ENCODE data around the gene DPM2. TPM values are rescaled to one million over a fixed set of nuclear protein-coding genes. Genes with fewer than 3 reads are reported as not detected.

The DPM2 gene
- total and polyA plus RNA-seq, 9 donors, result 10.6 to 37.1 (median 27.3) TPM

- intact Hi-C loops (cut with DNase I), result no loop called here
- peaks cover 43% of the 10 kb centered on the region for H3K4me1 ChIP-seq (ENCODE audit: insufficient read depth)
Observed at GRCh38 chr9:127959841-127960409, 22.3 kb upstream of the DPM2 start.

GRCh38 chr9:127959398-127959797 is 21.7 kb upstream of the DPM2 start:
- intact Hi-C loops (cut with DNase I), result no loop called here
- H3K4me1 ChIP-seq (ENCODE audit: insufficient read depth), result peaks cover 47% of the 10 kb centered on the region

More at GRCh38 chr9:127959841-127960409, 22.3 kb upstream of the DPM2 start:
- TF ChIP-seq EP300 (IDR thresholded peaks at IDR 0.05), result no peak
- no peak for TF ChIP-seq CTCF (IDR thresholded peaks at IDR 0.05)
- TF ChIP-seq POLR2A (IDR thresholded peaks at IDR 0.05), result no peak
- no peak for DNase-seq
- 90 to 95% (median 93%) methylated on average over 2 of the region's 2 CpGs for WGBS, 3 donors
- H3K9me3 ChIP-seq, result no peaks in the 10 kb centered on the region
- H3K27me3 ChIP-seq, result no peaks in the 10 kb centered on the region
- no peaks in the 10 kb centered on the region for H3K36me3 ChIP-seq
- no peak overlapping the region for H3K4me3 ChIP-seq
- H3K27ac ChIP-seq, result peak overlapping the region in 1 of 2 donors; percentile 2

GRCh38 chr9:127958728-127959127 is 21.1 kb upstream of the DPM2 start:
- H3K4me1 ChIP-seq (ENCODE audit: insufficient read depth), result peaks cover 42% of the 10 kb centered on the region
- H3K9me3 ChIP-seq, result no peaks in the 10 kb centered on the region
- no peak overlapping the region for H3K4me3 ChIP-seq
- intact Hi-C loops (cut with DNase I), result no loop called here
- no peaks in the 10 kb centered on the region for H3K27me3 ChIP-seq
- no peak overlapping the region for H3K27ac ChIP-seq
- no peak for DNase-seq
- 95 to 100% (median 98%) methylated on average over 1 of the region's 1 CpG for WGBS, 3 donors
- TF ChIP-seq POLR2A (IDR thresholded peaks at IDR 0.05) (no peak), EP300 (IDR thresholded peaks at IDR 0.05) (no peak), CTCF (IDR thresholded peaks at IDR 0.05) (no peak)
- no peaks in the 10 kb centered on the region for H3K36me3 ChIP-seq

More at GRCh38 chr9:127959398-127959797, 21.7 kb upstream of the DPM2 start:
- Histone ChIP-seq H3K4me3 (no peak overlapping the region), H3K36me3 (no peaks in the 10 kb centered on the region), H3K9me3 (no peaks in the 10 kb centered on the region), H3K27me3 (no peaks in the 10 kb centered on the region), H3K27ac (no peak overlapping the region)
- TF ChIP-seq EP300 (IDR thresholded peaks at IDR 0.05) (no peak), POLR2A (IDR thresholded peaks at IDR 0.05) (no peak), CTCF (IDR thresholded peaks at IDR 0.05) (no peak)
- 94 to 98% (median 97%) methylated on average over 4 of the region's 4 CpGs for WGBS, 3 donors
- DNase-seq, result no peak

- Histone ChIP-seq H3K36me3 (no peaks in the 10 kb centered on the region), H3K27me3 (no peaks in the 10 kb centered on the region), H3K9me3 (no peaks in the 10 kb centered on the region), H3K4me1 (ENCODE audit: insufficient read depth) (peaks cover 26% of the 10 kb centered on the region), H3K27ac (no peak overlapping the region), H3K4me3 (no peak overlapping the region)
- DNase-seq, result peak in 1 of 5 donors; percentile 47
- intact Hi-C loops (cut with DNase I), result no loop called here
- 73 to 77% (median 74%) methylated on average over 12 of the region's 12 CpGs for WGBS, 3 donors
- TF ChIP-seq EP300 (IDR thresholded peaks at IDR 0.05) (no peak), CTCF (IDR thresholded peaks at IDR 0.05) (no peak), POLR2A (IDR thresholded peaks at IDR 0.05) (no peak)
Observed at GRCh38 chr9:127955294-127956015, 17.8 kb upstream of the DPM2 start.
